H1 (cell line): ENCODE measurements around the gene MAK. TPM values are rescaled to one million over a fixed set of nuclear protein-coding genes. Genes with fewer than 3 reads are reported as not detected.

ENCODE experiments used
- CHD7 ChIP-seq: fragments of 300-600 bp; sonication (generic); IDR thresholded peaks from 2 replicates; pipeline ENCODE4 v1.7.1; 2012; ENCODE audit warnings: low read length, moderate library complexity, mild to moderate bottlenecking, inconsistent platforms; ENCODE audit not compliant: insufficient replicate concordance
- NANOG ChIP-seq: IDR thresholded peaks from 2 replicates; pipeline ENCODE4 v1.6.1; 2011; ENCODE audit warnings: low read length, low read depth, mild to moderate bottlenecking, inconsistent platforms; ENCODE audit not compliant: insufficient read depth, poor library complexity, severe bottlenecking
- NRF1 ChIP-seq: IDR thresholded peaks from 2 replicates; pipeline ENCODE4 v1.6.1; 2011; ENCODE audit warnings: mild to moderate bottlenecking, low read depth, low read length, improper control_type of control experiment
- SAP30 ChIP-seq: fragments of 300-600 bp; sonication (generic); IDR thresholded peaks from 2 replicates; pipeline ENCODE4 v1.7.1; 2012; ENCODE audit warnings: low read length, moderate library complexity, mild to moderate bottlenecking, inconsistent platforms; ENCODE audit not compliant: insufficient read depth, insufficient replicate concordance
- SP1 ChIP-seq: IDR thresholded peaks from 2 replicates; pipeline ENCODE4 v1.6.1; 2011; ENCODE audit warnings: low read depth, low read length
- TCF12 ChIP-seq: IDR thresholded peaks from 2 replicates; pipeline ENCODE4 v1.6.1; 2011; ENCODE audit warnings: low read depth, mild to moderate bottlenecking, low read length
- TEAD4 ChIP-seq: IDR thresholded peaks from 2 replicates; pipeline ENCODE4 v1.6.1; 2012; ENCODE audit warnings: low read depth, low read length, inconsistent platforms, mixed read lengths
- YY1 ChIP-seq: IDR thresholded peaks from 2 replicates; pipeline ENCODE4 v1.6.1; 2011; ENCODE audit warnings: low read depth, mild to moderate bottlenecking, low read length
- ZNF274 ChIP-seq: IDR thresholded peaks from 2 replicates; pipeline ENCODE4 v1.7.0; 2012; ENCODE audit warnings: low read length, borderline replicate concordance; ENCODE audit errors: extremely low read depth
- polyA plus RNA-seq, 7 experiments: library from polyadenylated mRNA; depleted of rRNA in 3 of 7; stranded (reverse) in 5 of 7; unstranded in 2 of 7; fragments of >200 nt in 5 of 7; fragments of 200-250 nt in 2 of 7; gene quantifications; 1 replicate in 5 of 7; 2 replicates in 1 of 7; 4 replicates in 1 of 7; pipeline versions ENCODE4 v1.2.1 to v1.2.3, GENCODE V29; 2011 to 2013; ENCODE audit warnings: missing spikeins in 2 of 7, mixed read lengths in 2 of 7
- total RNA-seq: library from RNA; stranded (reverse); fragmentation: NEBNext Ultra II Directional; extraction: Animal tissue kit (Norgen Biotek cat#: 25700); gene quantifications from 2 replicates; pipeline ENCODE4 v1.2.1, GENCODE V29; 2021

Gene MAK
- total and polyA plus RNA-seq, 2 of the 8 experiments (the other 6 are each of a cell fraction or from before 2014, with no cell fraction given): 0.08 to 0.37 TPM

GRCh38 chr6:10838794-10839333 is 525 bp upstream of the MAK start (continued):
- TF ChIP-seq ZNF274 (no peak), NRF1 (no peak), CHD7 (no peak), TEAD4 (no peak), NANOG (no peak), YY1 (no peak), SAP30 (no peak), SP1 (no peak), TCF12 (no peak)
